Activated naive CD8-positive, alpha-beta T cell treated with anti-CD3 and anti-CD28 coated beads, Interleukin-2, amount 10 ng/mL, durations not matched to agents 7 days and 5 days (primary cell): Measurements from ENCODE around the gene NUP88. TPM values are rescaled to one million over a fixed set of nuclear protein-coding genes. Genes with fewer than 3 reads are reported as not detected.

Experiments used
- ATAC-seq: fragments of 150-1000 bp; cut with Tn5 transposase; one replicate; pipeline ENCODE4 v1.10.0; 2021; ENCODE audit warnings: low read depth, moderate library complexity
- POLR2A ChIA-PET: fragments of 350-600 bp; sonication (Branson Sonifier 250); formaldehyde crosslinking; loops from one replicate; lab custom pipeline; 2021; ENCODE audit warnings: antibody characterized with exemption; lab: Charles Lee
- DNase-seq: peaks from one replicate; pipeline ENCODE4 v3.0.0; 2021
- H3K27ac Mint-ChIP-seq: one replicate; pipeline ENCODE4 v1.8.0; 2022; ENCODE audit warnings: mild to moderate bottlenecking, mixed read lengths
- H3K27me3 Mint-ChIP-seq: one replicate; pipeline ENCODE4 v1.8.0; 2022; ENCODE audit warnings: mild to moderate bottlenecking, moderate library complexity, mixed read lengths
- H3K36me3 Mint-ChIP-seq: one replicate; pipeline ENCODE4 v1.8.0; 2021; ENCODE audit warnings: mild to moderate bottlenecking, mixed read lengths
- H3K4me1 Mint-ChIP-seq: one replicate; pipeline ENCODE4 v1.8.0; 2021; ENCODE audit warnings: mixed read lengths
- H3K4me3 Mint-ChIP-seq: one replicate; pipeline ENCODE4 v1.8.0; 2022; ENCODE audit warnings: mild to moderate bottlenecking, moderate library complexity, mixed read lengths
- H3K9me3 Mint-ChIP-seq: one replicate; pipeline ENCODE4 v1.8.0; 2021; ENCODE audit warnings: mixed read lengths
- total RNA-seq, 2 experiments: library from RNA; stranded (reverse); gene quantifications; one replicate each; pipeline ENCODE4 v1.2.3, GENCODE V29; 2021

NUP88 gene
- total RNA-seq, 2 experiments from 2014 or later: 93.6 to 99.5 TPM

DNA sequence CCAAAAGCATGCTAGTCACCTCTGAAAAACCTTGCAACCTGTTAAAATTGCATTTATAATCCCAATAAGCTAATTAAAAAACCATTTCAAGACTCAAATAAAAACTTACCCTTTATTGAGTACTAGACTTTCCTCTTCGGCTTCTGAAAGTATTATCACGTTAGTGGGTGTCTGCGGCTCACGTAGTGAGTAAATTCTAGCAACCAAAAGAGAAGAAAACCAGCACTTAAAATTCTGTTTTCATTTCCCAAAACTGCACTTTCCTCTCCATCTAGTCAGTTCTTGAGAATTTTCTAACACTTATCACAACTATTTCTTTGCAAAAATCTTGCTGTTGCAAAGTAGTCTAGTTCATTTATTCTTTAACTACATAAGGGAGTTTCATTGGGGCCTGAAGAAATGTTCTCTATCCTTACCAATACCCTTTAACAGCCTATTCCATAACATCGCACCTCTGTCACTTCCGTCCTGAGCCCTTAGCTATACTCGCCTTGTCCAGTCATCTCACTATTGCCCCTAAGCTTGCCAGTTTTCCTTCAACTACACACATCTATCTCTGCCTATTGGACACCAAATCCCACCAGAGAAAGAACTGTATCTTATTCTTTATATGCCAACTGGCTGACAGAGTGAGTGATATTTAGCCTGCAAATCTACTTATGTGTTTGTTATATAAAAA is 8.7 kb downstream of the NUP88 start:
- Mint-ChIP-seq H3K4me1 (peaks cover 10% of the 10 kb centered on the region), H3K4me3 (no peak overlapping the region), H3K9me3 (no peaks in the 10 kb centered on the region), H3K27ac (peak overlapping the region; percentile 21), H3K36me3 (peaks cover 24% of the 10 kb centered on the region), H3K27me3 (no peaks in the 10 kb centered on the region)
- ATAC-seq (no peak), DNase-seq (no peak)
- POLR2A ChIA-PET: interaction anchor here (1.0 kb wide), 1 partner anchor 9 kb away, joined by 4 read pairs; the partner anchor contains the start of genes NUP88 and RPAIN

DNA sequence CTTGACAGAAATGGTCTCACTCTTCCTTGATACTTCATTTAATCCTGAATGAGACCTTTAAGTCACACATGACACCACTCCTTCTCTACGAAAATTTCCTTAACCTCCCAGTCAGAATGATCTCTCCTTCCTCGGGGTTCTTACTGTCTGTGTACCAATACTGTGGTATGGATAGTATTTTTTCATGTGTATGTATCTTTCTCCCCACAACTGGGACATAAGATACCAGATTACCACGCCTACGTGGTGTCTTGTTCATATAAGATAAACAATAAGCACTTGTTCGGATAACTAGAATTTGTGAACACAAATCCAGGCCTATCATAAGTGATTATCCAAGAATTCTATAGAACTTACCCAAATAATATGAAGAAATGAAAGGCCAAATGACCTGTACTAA is 11.3 kb downstream of the NUP88 start:
- Mint-ChIP-seq H3K27me3 (no peaks in the 10 kb centered on the region), H3K4me1 (peaks cover 10% of the 10 kb centered on the region), H3K27ac (no peak overlapping the region), H3K36me3 (peaks cover 36% of the 10 kb centered on the region), H3K9me3 (no peaks in the 10 kb centered on the region), H3K4me3 (no peak overlapping the region)
- DNase-seq (no peak), ATAC-seq (no peak)
- POLR2A ChIA-PET: no interaction called here

DNA sequence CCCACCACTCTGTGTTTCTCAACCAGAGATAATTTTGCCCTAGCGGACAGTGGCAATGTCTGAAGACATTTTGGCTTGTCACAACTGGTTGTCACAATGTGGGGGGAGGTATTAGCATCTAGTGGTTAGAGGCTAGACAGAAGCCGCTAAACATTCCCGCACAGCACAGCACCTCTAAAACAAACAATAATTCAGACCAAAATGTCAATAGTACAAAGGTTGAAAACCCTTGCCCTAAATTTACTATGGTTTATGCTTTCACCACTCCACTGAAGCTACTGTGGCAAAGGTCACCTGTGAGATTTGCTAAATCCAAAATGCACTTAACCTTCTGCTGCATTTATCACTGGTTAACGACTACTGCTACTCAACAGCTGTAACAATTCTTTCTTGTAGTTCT is 14.1 kb downstream of the NUP88 start:
- DNase-seq (no peak), ATAC-seq (no peak)
- Mint-ChIP-seq H3K9me3 (no peaks in the 10 kb centered on the region), H3K4me3 (no peak overlapping the region), H3K27me3 (no peaks in the 10 kb centered on the region), H3K36me3 (peaks cover 31% of the 10 kb centered on the region), H3K27ac (no peak overlapping the region), H3K4me1 (peaks cover 5% of the 10 kb centered on the region)
- POLR2A ChIA-PET: interaction anchor here (0.8 to 1.3 kb wide), 2 partner anchors 10 to 34 kb away, joined by 4 to 5 read pairs; partner anchors contain the start of gene C1QBP

DNA sequence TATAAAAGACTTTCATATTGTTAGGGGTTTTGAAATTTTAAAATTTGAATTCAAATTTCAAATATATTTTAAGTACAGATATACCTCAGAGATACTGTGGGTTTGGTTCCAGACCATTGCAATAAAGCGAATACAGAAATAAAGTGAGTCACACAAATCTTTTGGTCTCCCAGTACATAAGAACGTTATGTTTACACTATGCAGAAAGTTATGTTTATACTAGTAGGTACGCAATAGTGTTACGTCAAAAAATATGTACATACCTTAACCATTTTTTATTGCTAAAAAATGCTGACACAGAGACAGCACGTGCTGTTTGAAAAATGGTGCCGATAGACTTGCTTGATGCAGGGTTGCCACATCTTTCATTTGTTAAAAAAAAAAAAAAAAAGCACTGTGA is 19.7 kb downstream of the NUP88 start:
- Mint-ChIP-seq H3K4me1 (peaks cover 1% of the 10 kb centered on the region), H3K27ac (no peak overlapping the region), H3K4me3 (no peak overlapping the region), H3K9me3 (no peaks in the 10 kb centered on the region), H3K36me3 (peaks cover 36% of the 10 kb centered on the region), H3K27me3 (no peaks in the 10 kb centered on the region)
- POLR2A ChIA-PET: no interaction called here
- ATAC-seq (no peak), DNase-seq (no peak)

DNA sequence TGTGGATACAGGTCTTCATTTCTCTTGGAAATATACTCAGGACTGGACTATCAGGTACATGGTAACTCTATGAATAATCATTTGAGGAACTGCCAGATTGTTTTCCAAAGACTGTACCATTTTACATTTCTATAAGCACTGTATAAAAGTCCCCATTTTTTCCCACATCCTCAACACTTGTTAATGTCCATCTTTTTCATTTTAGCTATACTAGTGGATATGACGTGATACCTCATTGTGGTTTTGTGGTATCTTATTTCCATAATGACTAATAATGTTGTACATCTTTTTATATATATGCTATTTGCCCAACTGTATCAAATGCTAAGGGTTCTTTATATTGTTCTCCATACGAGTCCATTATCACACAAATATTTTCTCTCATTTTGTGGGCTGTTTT is 22.9 kb downstream of the NUP88 start:
- no peak for ATAC-seq
- H3K36me3 Mint-ChIP-seq: peaks cover 41% of the 10 kb centered on the region
- POLR2A ChIA-PET: no interaction called here

DNA sequence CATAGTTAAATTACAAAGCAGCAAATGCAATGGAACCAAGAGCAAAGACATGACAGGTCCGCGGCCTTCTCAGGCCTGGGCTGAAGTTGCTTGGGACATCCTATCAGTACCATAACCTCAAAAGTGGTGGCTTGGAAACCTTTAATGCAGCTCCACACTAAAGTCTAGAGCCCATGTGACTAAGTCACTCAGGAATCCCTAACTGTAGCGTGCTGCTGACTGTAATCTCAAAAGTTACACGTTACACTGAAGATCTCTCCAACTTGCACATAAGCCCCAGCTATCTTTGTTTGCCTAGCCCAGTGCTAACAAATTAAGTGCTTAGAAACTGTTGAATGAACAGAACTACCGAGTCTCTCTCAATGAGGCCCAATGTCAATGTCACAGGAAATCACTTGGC is 27.8 kb downstream of the NUP88 start:
- POLR2A ChIA-PET: no interaction called here
- no peak overlapping the region for H3K27ac Mint-ChIP-seq
- H3K4me3 Mint-ChIP-seq: no peak overlapping the region
- DNase-seq (no peak), ATAC-seq (no peak)
- peaks cover 34% of the 10 kb centered on the region for H3K36me3 Mint-ChIP-seq
- no peaks in the 10 kb centered on the region for H3K9me3 Mint-ChIP-seq
- no peaks in the 10 kb centered on the region for H3K27me3 Mint-ChIP-seq
- H3K4me1 Mint-ChIP-seq: peaks cover 7% of the 10 kb centered on the region

More for the DNA sequence above, 22.9 kb downstream of the NUP88 start:
- no peak overlapping the region for H3K4me3 Mint-ChIP-seq
- DNase-seq: no peak
- no peaks in the 10 kb centered on the region for H3K9me3 Mint-ChIP-seq
- peaks cover 3% of the 10 kb centered on the region for H3K4me1 Mint-ChIP-seq
- no peak overlapping the region for H3K27ac Mint-ChIP-seq
- no peaks in the 10 kb centered on the region for H3K27me3 Mint-ChIP-seq

DNA sequence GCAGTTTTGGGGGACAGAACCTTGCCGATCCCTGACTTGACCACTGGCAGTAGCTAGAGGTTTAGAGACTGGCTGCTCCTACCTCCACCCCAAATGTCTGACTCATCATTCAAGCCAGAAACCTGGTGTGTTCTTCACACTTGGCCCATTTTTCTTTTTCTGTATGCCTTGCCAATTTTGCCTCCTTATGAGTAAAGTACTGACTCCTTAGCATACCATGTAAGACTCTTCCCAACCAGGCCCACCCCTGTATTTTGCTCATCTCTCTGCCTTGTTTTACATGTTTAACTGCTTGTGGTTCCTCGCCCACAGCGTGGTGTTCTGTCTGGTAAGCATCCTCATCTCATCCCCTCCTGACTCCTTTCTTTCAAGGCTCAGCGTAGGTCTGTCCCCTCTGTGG is 37.9 kb downstream of the NUP88 start:
- Mint-ChIP-seq H3K27me3 (no peaks in the 10 kb centered on the region), H3K9me3 (no peaks in the 10 kb centered on the region), H3K4me3 (no peak overlapping the region), H3K4me1 (no peaks in the 10 kb centered on the region), H3K27ac (no peak overlapping the region), H3K36me3 (peaks cover 40% of the 10 kb centered on the region)
- DNase-seq (no peak), ATAC-seq (no peak)
- POLR2A ChIA-PET: interaction anchor here (0.7 kb wide), 1 partner anchor 47 kb away, joined by 4 read pairs; no protein-coding TSS in a partner anchor

DNA sequence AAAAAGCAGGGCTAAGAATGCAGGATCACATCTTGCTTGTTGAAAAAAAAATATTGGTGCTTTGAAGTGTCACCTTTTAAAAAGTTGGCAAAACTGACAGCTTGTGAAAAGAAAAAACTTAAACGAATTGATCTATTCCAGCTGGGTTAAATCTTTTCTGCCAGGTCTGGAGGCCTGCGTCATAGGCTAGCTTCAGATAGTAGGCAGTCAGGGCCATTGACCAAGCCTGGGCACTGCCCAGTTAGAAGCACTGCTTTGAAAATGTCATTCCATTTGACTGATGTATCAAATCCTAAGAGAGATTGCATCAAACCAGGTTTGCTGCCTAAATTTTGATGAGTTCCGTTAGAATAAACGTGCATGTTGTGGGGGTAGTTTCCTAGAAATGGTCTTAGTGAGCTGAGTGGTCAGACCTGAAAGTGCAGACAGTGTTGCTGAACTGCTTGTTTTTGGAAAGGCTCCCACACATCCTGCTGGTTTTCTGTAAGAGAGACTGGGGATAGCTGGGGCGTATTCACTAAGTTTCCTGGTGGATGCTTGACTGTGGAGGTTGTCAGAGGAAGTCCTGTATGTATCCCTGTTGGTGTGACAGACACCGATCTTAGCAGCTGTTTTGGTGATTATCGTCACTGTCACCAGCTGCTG is 38.8 kb downstream of the NUP88 start:
- DNase-seq: no peak
- no peak for ATAC-seq
- POLR2A ChIA-PET: interaction anchor here (1.0 kb wide), 1 partner anchor 9 kb away, joined by 3 read pairs; no protein-coding TSS in a partner anchor
- Mint-ChIP-seq H3K27me3 (no peaks in the 10 kb centered on the region), H3K4me1 (no peaks in the 10 kb centered on the region), H3K36me3 (peaks cover 36% of the 10 kb centered on the region), H3K9me3 (no peaks in the 10 kb centered on the region), H3K4me3 (no peak overlapping the region), H3K27ac (no peak overlapping the region)

DNA sequence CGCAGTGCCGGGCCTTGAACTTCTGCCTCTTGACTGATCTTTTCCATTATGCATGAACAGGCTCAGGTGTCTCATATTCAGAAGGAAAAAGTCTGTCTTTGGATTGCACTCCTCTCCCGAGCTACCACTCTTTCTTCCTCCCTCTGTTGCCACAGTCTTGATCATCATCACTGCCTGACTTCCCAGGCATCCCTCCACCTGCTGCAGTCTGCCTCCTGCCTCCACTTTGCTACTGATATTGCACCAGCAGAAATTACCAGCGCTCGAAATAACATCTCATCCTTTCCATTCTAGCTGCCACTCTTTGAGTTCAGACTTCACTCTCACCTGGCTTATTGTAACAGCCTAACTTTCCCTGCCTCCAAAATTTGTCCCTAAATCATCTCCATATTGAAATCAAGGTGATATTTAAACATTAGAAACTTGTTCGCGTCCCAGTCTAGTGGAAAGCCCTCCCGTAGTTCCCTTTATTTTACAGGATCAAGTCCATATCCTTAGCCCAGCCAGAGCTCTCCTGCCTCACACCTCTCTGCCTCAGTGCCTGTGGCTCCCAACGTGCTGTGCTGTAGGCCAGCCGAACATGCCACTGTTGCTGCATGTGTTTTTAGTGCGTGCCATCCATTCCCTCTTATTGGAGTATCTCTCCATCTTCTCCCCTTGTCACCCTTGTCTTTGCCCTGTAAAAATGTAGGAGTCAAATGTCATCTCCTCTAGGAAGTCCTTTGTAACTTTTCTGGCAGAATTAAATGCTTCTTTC is 39.9 kb downstream of the NUP88 start:
- Mint-ChIP-seq H3K27me3 (no peaks in the 10 kb centered on the region), H3K4me1 (no peaks in the 10 kb centered on the region), H3K36me3 (peaks cover 36% of the 10 kb centered on the region), H3K27ac (peak overlapping the region; percentile 48), H3K9me3 (no peaks in the 10 kb centered on the region), H3K4me3 (no peak overlapping the region)
- ATAC-seq: no peak
- no peak for DNase-seq
- POLR2A ChIA-PET: interaction anchor here (1.0 kb wide), 1 partner anchor 10 kb away, joined by 3 read pairs; no protein-coding TSS in a partner anchor

DNA sequence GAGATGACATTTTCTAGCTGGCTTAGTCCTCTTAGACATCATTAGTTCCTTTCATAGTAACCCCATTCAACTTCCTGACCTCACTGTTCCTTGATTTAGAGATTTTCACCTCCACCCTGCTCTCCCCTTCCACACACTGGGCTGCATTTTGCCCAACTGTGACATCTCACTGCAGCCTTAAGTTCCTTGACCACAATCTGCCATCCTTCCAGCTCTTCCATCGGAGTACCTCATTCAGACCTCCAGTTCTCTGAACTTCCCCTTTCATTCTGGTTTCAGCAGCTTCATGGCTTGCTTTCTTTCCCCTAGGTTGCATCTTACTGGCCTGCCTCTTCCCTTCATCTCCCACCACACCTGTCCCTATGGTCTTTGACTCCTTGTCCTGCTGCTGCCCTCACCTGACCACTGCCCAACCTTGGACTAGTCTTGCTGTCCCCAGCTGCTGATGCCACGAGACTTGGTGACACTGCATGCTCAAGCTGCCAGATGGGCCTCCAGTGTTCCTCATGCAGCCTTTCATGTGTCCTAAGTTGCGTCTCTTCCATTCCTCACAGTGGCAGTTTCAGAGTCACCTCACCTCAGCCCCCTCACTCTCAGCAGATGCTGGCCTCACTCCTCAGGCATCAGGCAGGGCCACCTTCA is 40.8 kb downstream of the NUP88 start:
- Mint-ChIP-seq H3K36me3 (peaks cover 35% of the 10 kb centered on the region), H3K9me3 (no peaks in the 10 kb centered on the region), H3K4me3 (no peak overlapping the region), H3K27me3 (no peaks in the 10 kb centered on the region), H3K4me1 (no peaks in the 10 kb centered on the region), H3K27ac (peak overlapping the region; percentile 45)
- ATAC-seq: no peak
- POLR2A ChIA-PET: no interaction called here
- DNase-seq: no peak

DNA sequence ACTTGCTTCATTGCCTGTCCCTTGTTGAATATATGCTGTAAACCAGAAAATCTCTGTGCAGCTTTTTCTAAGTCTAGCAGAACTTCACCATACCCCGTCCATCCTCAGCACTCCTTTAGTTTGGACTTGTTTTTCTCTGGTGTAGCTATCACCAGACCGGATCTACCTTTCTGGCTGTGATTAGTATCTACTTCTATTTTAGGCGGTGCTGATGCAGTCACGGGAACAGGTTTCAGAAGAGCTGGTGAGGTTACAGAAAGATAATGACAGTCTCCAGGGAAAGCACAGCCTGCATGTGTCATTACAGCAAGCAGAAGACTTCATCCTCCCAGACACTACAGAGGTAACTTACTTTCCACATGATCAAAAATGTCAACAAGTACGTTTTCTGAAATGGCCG is 46.4 kb downstream of the NUP88 start:
- Mint-ChIP-seq H3K27ac (no peak overlapping the region), H3K4me1 (peaks cover 2% of the 10 kb centered on the region)

DNA sequence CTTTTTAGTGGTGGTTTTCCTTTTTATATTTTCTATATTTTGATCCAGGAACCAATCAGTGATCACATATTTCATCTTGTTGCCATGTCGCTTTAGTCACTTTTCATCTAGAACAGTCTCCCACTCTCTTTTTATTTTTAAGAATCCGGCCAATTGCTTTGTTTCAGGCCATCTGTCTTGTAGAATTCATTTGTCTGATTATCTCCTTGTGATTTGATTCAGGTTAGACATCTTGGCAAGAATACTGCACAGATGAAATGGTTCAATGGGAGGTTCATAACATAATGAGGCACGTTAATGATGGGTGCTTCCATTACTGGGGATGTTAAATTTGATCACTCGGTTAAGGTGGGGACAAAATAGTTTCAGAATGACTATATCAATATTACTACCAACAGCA is 49.1 kb downstream of the NUP88 start:
- Mint-ChIP-seq H3K36me3 (peaks cover 17% of the 10 kb centered on the region), H3K27ac (peak overlapping the region; percentile 4), H3K4me3 (no peak overlapping the region), H3K9me3 (no peaks in the 10 kb centered on the region), H3K27me3 (no peaks in the 10 kb centered on the region), H3K4me1 (peaks cover 2% of the 10 kb centered on the region)
- no peak for ATAC-seq
- DNase-seq: no peak
- POLR2A ChIA-PET: interaction anchor here (0.6 kb wide), 1 partner anchor 90 kb away, joined by 3 read pairs; no protein-coding TSS in a partner anchor

More for the DNA sequence above, 46.4 kb downstream of the NUP88 start:
- H3K4me3 Mint-ChIP-seq: no peak overlapping the region
- DNase-seq (no peak), ATAC-seq (no peak)
- H3K9me3 Mint-ChIP-seq: no peaks in the 10 kb centered on the region
- POLR2A ChIA-PET: interaction anchor here (0.6 kb wide), 1 partner anchor 124 kb away, joined by 4 read pairs; no protein-coding TSS in a partner anchor
- no peaks in the 10 kb centered on the region for H3K27me3 Mint-ChIP-seq
- H3K36me3 Mint-ChIP-seq: peaks cover 19% of the 10 kb centered on the region

DNA sequence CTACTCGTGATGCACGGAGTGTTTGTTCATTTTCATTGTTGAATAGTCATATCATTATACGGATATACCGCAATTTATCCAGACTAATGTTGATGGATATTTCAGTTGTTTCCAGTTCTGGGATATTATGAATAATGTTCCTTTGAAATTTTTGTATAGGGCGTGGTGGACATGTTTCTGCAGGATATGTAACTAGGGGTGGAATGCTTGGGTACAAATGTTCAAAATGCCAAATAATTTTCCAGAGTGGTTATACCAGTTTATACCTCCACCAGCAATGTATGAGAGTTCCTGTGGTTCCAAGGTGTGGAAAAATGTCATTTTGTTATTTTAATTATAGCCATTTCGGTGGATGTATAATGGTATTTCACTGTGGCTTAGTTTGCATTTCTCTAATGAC is 53.6 kb downstream of the NUP88 start:
- H3K4me3 Mint-ChIP-seq: no peak overlapping the region
- H3K27ac Mint-ChIP-seq: no peak overlapping the region
- peaks cover 19% of the 10 kb centered on the region for H3K36me3 Mint-ChIP-seq
- H3K9me3 Mint-ChIP-seq: no peaks in the 10 kb centered on the region
- no peak for ATAC-seq
- H3K4me1 Mint-ChIP-seq: peaks cover 3% of the 10 kb centered on the region
- DNase-seq: no peak
- H3K27me3 Mint-ChIP-seq: no peaks in the 10 kb centered on the region
- POLR2A ChIA-PET: no interaction called here
